ENCODE measurements around the gene PSME2. TPM values are rescaled to one million over a fixed set of nuclear protein-coding genes. Genes with fewer than 3 reads are reported as not detected.

Gene PSME2
- total RNA-seq, 1 experiment from 2014 or later = 126 TPM

GRCh38 chr14:24178399-24179178, 32.2 kb upstream of the PSME2 start:
- H3K27me3 Mint-ChIP-seq (ENCODE audit: low read depth) = no peaks in the 10 kb centered on the region; the same call in 1 of the 2 replicates
- Histone ChIP-seq H3K79me2 (ENCODE audit: insufficient read depth, low read length) (no peaks in the 10 kb centered on the region), H3K9me3 (ENCODE audit: control insufficient read depth, low read depth, low read length) (no peaks in the 10 kb centered on the region), H2BK15ac (ENCODE audit: low read depth, low read length) (no peak overlapping the region), H4K91ac (ENCODE audit: insufficient read length, low read depth, low read length) (no peak overlapping the region), H3K4me1 (ENCODE audit: insufficient read depth, low read length) (no peaks in the 10 kb centered on the region), H3K23ac (ENCODE audit: insufficient read length, low read depth, low read length) (no peak overlapping the region), H3K27ac (ENCODE audit: insufficient read length, low read depth, low read length) (no peak overlapping the region), H3K4ac (ENCODE audit: low read depth, low read length) (no peak overlapping the region), H3K4me2 (ENCODE audit: insufficient read depth, insufficient read length, low read length) (no peak overlapping the region), H4K8ac (replicated peaks; ENCODE audit: insufficient read length, low read depth, low read length) (no peak overlapping the region), H2BK120ac (ENCODE audit: low read depth, low read length, poor library complexity, severe bottlenecking) (no peak overlapping the region), H4K5ac (ENCODE audit: insufficient read length, low read depth, low read length) (no peak overlapping the region), H3K9ac (ENCODE audit: extremely low read depth, insufficient read length, low read length) (no peak overlapping the region), H2BK20ac (ENCODE audit: low read depth, low read length, poor library complexity, severe bottlenecking) (no peak overlapping the region), H2BK5ac (ENCODE audit: insufficient read length, low read length) (no peak overlapping the region), H3K27me3 (ENCODE audit: insufficient read depth, low read length) (no peaks in the 10 kb centered on the region), H2BK12ac (ENCODE audit: insufficient read length, low read depth, low read length) (no peak overlapping the region), H4K20me1 (ENCODE audit: control insufficient read depth, insufficient read depth, insufficient read length) (no peaks in the 10 kb centered on the region), H3K56ac (ENCODE audit: insufficient read length, low read depth, low read length) (no peak overlapping the region), H3K79me1 (ENCODE audit: insufficient read depth, low read depth, low read length, poor library complexity, severe bottlenecking) (no peaks in the 10 kb centered on the region), H3K14ac (ENCODE audit: insufficient read depth, low read length) (no peak overlapping the region), H3K23me2 (ENCODE audit: insufficient read length, low read depth, low read length, poor library complexity, severe bottlenecking) (no peaks in the 10 kb centered on the region), H3T11ph (ENCODE audit: low read length) (no peak overlapping the region), H2AFZ (ENCODE audit: low read length) (no peak overlapping the region), H3K18ac (ENCODE audit: insufficient read length, low read depth, low read length) (no peak overlapping the region), H2AK5ac (ENCODE audit: insufficient read length, low read length) (no peak overlapping the region)
- H3K36me3 Mint-ChIP-seq (ENCODE audit: insufficient read depth in 1 of 3, low read depth in 3 of 3) = peaks cover 33 to 74% (median 59%) of the 10 kb centered on the region in 3 experiments
- H3K27ac Mint-ChIP-seq = no peak overlapping the region
- H3K4me1 Mint-ChIP-seq = no peaks in the 10 kb centered on the region
- TF ChIP-seq CTCF (conservative IDR thresholded peaks at IDR 0.05) = no peak
- H3K4me3 Mint-ChIP-seq = no peak overlapping the region
- WGBS (ENCODE audit: extremely low coverage, insufficient read length, low lambda C conversion rate) = no CpG with 5 or more reads among the region's 12 CpGs
- DNase-seq = no peak
- H3K9me3 Mint-ChIP-seq = no peaks in the 10 kb centered on the region
